Measurements from ENCODE around the gene C20orf144. TPM values are rescaled to one million over a fixed set of nuclear protein-coding genes. Genes with fewer than 3 reads are reported as not detected.

The C20orf144 gene
- total RNA-seq, 1 experiment from 2014 or later, result not detected

- no peaks in the 10 kb centered on the region for H3K9me3 ChIP-seq (ENCODE audit: control insufficient read depth, insufficient read depth, low read depth, low read length)
- intact Hi-C loops (cut with micrococcal nuclease; ENCODE audit: unreplicated experiment) (no loop called here), in situ Hi-C loops (cut with HindIII; ENCODE audit: low pct_unique_long_range_greater_than_20kb, low sequenced_read_pairs) (no loop called here)
- no peaks in the 10 kb centered on the region for H3K27me3 ChIP-seq (ENCODE audit: control insufficient read depth, insufficient read depth, low read length)
- no peak overlapping the region for H3K27ac ChIP-seq (ENCODE audit: low read length)
- H3K4me3 ChIP-seq (ENCODE audit: low read depth in 2 of 2, low read length in 2 of 2), result no peak overlapping the region
- no peak for ATAC-seq
- ChIA-PET CTCF (no interaction called here), POLR2A (interaction anchor here (0.6 kb wide), 1 partner anchor 66 kb away, joined by 5 read pairs; no protein-coding TSS in a partner anchor)
- H3K4me1 ChIP-seq (ENCODE audit: control insufficient read depth, insufficient read depth, low read length), result no peaks in the 10 kb centered on the region; the same call in 1 of the 2 replicates
- no peaks in the 10 kb centered on the region for H3K36me3 ChIP-seq (ENCODE audit: control insufficient read depth, insufficient read depth, low read length)
- TF ChIP-seq CTCF (IDR thresholded peaks at IDR 0.05), result no peak
- no peak for TF ChIP-seq TCF7L2 (IDR thresholded peaks at IDR 0.05; ENCODE audit: low read depth, low read length)
- TF ChIP-seq REST (IDR thresholded peaks at IDR 0.05; ENCODE audit: insufficient read depth in 1 of 2, low read depth in 2 of 2, low read length in 1 of 2), result no peak
- TF ChIP-seq SIN3A (IDR thresholded peaks at IDR 0.05; ENCODE audit: borderline replicate concordance, insufficient read depth, low read depth, low read length), result no peak
- TF ChIP-seq POLR2AphosphoS5 (IDR thresholded peaks at IDR 0.05; ENCODE audit: low read depth, low read length), result no peak
- BruUV-seq (replicated peaks), result no TSS peak
- no peak for DNase-seq (ENCODE audit: low read depth, low spot score)
Observed at GRCh38 chr20:33655164-33655563, 7.0 kb upstream of the C20orf144 start.

- ChIA-PET POLR2A (interaction anchor here (0.6 kb wide), 1 partner anchor 65 kb away, joined by 5 read pairs; no protein-coding TSS in a partner anchor), CTCF (no interaction called here)
Observed at GRCh38 chr20:33656010-33656782, 5.9 kb upstream of the C20orf144 start.

More at GRCh38 chr20:33656010-33656782, 5.9 kb upstream of the C20orf144 start:
- Histone ChIP-seq H3K27me3 (ENCODE audit: control insufficient read depth, insufficient read depth, low read length) (no peaks in the 10 kb centered on the region), H3K27ac (ENCODE audit: low read length) (no peak overlapping the region), H3K36me3 (ENCODE audit: control insufficient read depth, insufficient read depth, low read length) (no peaks in the 10 kb centered on the region), H3K4me1 (ENCODE audit: control insufficient read depth, insufficient read depth, low read length) (no peaks in the 10 kb centered on the region; the same call in 1 of the 2 replicates), H3K9me3 (ENCODE audit: control insufficient read depth, insufficient read depth, low read depth, low read length) (no peaks in the 10 kb centered on the region), H3K4me3 (ENCODE audit: low read depth in 2 of 2, low read length in 2 of 2) (no peak overlapping the region)
- in situ Hi-C loops (cut with HindIII; ENCODE audit: low pct_unique_long_range_greater_than_20kb, low sequenced_read_pairs), result no loop called here
- ATAC-seq, result no peak
- intact Hi-C loops (cut with micrococcal nuclease; ENCODE audit: unreplicated experiment), result no loop called here
- TF ChIP-seq POLR2AphosphoS5 (IDR thresholded peaks at IDR 0.05; ENCODE audit: low read depth, low read length), result no peak; the same call in 1 of the 2 replicates
- TF ChIP-seq CTCF (IDR thresholded peaks at IDR 0.05), result no peak
- TF ChIP-seq SIN3A (IDR thresholded peaks at IDR 0.05; ENCODE audit: borderline replicate concordance, insufficient read depth, low read depth, low read length), result no peak
- no peak for TF ChIP-seq TCF7L2 (IDR thresholded peaks at IDR 0.05; ENCODE audit: low read depth, low read length)
- TF ChIP-seq REST (IDR thresholded peaks at IDR 0.05; ENCODE audit: insufficient read depth in 1 of 2, low read depth in 2 of 2, low read length in 1 of 2), result no peak
- no TSS peak for BruUV-seq (replicated peaks)
- no peak for DNase-seq (ENCODE audit: low read depth, low spot score)
